GM18526 (cell line): ENCODE data around the gene OLFML2A.

Source experiments
- POLR2A ChIP-seq: IDR thresholded peaks from 3 replicates; pipeline ENCODE4 v1.6.1; 2011; ENCODE audit not compliant: insufficient read length; ENCODE audit errors: extremely low read depth

Gene OLFML2A

DNA sequence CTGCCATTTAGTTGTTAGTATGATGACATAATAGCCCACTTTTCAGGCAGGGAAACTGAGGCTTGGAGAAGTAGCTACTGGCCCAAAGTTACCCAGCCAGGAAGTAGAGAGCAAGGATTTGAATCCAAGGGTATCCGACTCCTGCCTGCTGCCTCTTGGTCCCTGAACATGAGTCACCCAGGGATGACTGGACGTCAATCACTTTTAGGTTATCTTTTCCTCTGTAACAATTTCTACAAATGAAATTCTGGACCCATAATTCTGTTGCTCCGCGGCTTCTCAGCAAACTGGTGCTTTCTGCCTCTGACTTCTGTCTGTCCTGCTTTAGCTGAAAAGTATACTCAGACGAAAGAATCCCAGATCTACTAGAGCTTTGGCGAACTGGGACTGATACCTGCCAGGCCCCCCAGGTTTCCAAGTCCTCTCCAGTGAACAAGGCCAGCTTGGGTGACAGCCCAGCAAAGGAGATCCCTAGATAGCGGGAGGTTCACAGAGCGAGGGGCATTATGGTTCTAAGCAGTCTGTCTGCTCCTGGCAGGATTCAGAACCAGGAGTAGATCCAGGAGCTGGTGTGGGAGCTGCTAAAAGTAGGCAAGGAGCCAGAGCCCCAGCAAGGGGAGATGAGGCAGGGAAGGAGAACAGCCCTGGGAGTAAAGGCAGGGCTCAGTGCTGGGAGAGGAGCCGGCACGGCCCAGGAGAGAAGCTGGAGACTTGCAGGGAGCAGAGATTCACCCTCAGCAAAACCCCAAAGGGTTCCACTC, 20.6 kb downstream of the OLFML2A start:
- no peak for TF ChIP-seq POLR2A

DNA sequence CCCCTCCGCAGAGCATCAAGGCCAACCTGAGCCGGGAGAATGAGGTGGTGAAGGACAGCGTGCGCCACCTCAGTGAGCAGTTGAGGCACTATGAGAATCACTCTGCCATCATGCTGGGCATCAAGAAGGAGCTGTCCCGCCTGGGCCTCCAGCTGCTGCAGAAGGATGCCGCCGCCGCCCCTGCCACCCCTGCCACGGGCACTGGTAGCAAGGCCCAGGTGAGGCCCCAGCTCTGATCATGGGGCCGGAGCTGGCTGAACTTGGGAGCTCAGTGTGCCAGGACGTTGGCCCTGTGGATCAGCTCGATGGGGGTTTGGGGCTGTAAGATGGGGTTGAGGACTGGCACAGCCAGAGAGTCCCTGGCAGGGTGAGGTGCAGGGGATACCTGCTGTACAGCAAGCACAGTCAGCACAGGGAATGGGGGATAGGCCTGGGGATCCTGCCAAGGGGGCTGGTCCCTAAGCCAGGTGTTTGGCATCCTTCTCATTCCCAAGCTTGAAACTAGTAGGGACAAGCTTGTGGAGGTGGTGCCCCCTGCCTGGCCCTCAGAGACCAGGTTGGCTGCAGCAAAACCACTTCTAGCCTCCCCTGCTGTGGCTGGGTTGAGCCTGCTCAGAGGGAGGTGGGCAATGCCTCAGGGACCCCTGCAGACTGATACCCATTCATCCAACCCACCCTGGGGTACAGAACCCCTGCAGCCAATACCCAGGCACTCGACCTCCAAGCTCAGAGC, 22.5 kb downstream of the OLFML2A start:
- TF ChIP-seq POLR2A: no peak

DNA sequence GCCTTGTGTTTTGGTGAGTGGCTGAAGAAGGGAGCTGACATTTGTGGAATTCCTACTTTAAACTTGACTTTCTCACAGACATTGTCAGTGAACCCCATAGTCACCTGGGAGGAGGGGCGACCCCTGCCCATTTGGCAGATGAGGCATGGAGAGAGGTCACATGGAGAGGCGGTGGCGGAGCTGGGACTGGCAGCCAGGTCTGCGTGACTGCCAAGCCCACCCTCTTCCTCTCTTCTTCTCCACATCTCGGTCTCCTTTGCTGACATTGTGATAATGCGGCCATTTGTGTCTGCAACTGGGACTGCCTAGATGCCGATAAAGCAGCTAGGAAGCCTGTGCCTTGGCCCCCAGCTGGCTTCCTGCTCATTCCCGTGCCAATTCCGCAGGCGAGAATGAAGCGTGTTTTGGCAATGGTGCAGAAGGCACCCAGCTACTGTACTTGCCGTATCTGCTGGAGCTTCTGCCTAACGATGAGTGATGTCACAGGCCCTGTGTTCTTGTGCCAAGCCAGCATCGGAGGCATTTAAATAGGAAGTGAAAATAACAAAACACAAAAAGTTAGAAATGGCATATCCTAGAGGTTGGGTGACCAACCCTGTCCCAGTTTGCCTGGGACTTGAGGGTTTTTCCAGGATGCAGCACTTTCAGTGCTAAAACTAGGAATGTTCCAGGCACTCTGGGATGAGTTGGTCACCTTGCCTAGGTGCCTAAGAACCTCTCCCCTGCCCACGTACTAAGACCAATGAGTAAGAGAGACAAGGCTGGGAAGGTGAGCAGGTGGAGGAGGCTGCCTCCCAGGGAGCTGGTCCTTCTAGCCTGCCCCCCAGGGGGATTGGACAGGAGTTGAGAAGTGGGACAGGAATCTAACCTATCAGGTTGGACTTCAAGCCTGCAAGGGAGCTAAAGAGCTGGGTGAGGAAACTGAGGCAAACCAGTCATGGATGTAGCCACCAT, 23.6 kb downstream of the OLFML2A start:
- TF ChIP-seq POLR2A: no peak

DNA sequence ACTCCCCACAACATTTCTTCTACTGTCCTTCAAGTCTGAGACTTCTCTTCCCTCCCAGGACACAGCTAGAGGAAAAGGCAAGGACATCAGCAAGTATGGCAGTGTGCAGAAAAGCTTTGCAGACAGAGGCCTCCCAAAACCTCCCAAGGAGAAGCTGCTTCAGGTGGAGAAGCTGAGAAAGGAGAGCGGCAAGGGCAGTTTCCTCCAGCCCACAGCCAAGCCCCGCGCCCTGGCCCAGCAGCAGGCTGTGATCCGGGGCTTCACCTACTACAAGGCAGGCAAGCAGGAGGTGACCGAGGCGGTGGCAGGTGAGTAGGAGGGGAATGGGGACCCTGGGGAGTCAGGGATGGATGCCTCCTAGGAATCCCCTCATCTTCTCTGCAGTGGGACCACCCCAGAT, 24.4 kb downstream of the OLFML2A start:
- no peak for TF ChIP-seq POLR2A

DNA sequence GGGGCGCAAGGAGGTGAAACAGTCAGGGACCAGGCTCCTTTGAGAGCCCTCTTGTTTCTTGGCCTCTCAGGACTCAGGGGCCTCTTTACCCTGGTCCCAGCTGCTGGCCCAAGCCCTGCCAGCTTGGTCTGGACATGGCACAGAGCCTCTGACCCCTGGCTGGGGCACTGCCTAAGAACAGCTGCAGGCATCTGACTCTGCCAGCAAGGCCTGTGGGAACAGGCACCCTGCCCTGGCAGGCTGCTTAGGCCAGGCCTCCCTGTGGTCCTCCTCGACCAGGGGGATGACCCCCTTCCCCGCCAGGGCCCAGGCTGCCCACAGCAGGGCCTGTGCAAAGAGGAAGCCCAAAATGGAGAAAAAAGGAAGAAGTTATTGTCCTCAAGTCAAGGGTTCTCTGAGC, 25.5 kb downstream of the OLFML2A start:
- no peak for TF ChIP-seq POLR2A

DNA sequence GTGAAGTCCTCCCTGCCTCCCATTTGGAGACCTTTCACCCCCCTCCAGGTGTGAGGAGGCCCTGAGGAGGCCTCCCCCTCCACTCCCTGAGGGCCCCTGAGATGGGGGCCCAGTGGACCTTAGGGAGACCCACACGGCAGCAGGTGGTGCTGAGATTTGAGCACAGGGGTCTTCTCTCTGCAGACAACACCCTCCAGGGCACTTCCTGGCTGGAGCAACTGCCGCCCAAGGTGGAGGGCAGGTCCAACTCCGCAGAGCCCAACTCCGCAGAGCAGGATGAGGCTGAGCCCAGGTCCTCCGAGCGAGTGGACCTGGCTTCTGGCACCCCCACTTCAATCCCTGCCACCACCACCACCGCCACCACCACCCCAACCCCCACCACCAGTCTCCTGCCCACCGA, 27.0 kb downstream of the OLFML2A start:
- TF ChIP-seq POLR2A: no peak

DNA sequence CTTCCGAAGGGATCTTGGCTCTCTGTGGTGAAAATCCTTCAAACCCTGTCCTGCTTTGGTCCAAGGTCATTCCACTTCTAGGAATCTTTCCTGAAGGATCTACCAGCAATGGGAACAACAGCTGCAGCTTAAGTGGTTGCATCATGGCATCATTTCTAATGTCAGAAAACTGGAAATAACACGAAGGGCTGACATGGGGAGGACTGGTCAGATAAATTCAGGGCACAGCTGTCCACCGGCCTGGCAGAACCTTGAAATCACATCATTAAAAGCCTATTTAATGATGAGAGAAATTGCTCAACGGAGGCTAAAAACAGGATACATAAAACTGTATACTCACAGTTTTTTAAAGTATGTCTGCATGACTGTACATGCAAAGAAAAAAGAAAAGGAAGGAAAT, 28.3 kb downstream of the OLFML2A start:
- no peak for TF ChIP-seq POLR2A

DNA sequence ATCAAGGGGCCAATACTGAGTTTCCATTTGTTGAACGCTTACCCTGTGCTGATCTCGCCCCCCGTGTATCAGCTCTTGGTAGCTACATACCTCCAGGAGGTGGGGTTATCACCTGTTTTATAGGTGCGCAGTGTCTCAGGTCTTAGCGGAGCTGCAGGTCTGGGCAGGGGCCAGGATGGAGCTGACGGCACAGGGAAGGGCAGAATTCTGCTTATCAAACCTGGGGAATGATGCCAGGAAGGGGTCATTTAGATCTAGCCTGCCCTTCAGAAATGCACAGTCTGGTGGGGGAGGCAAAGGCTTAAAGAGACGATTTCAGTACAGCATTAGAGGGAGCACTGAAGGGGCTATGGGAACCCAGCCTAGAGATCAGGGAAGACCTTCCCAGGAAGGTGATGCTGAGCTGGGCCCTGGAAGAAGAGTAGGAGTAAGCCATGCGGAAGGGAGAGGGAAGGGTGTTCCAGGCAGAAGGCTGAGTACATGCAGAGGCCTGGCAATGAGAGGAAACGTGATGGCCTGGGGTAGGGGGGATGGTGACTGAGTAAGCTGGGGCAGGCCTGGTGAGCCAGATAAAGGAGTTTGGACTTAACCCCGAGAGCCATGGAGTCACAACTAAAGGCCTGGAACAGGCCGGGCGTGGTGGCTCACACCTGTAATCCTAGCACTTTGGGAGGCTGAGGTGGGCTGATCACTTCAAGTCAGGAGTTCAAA, 31.5 kb downstream of the OLFML2A start:
- no peak for TF ChIP-seq POLR2A

DNA sequence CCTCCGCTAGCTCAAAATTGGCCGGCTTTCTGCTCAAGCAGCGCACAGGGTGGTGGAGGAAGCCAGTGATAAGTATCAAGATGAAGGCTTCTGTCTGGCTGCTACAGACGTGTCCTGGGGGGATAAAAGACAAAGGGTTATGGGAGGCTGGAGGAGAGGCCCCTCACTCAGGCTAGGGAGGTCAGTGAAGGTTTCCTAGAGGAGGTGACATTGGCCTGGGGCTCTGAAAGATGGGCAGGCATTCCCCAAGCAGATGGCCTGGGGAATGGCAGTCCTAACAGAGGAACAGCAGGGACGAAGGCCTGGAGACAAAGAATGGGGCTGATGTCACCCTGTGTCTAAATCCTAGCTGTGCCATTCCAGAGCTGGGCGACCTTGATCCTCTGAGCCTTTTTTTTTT, 32.3 kb downstream of the OLFML2A start:
- no peak for TF ChIP-seq POLR2A

DNA sequence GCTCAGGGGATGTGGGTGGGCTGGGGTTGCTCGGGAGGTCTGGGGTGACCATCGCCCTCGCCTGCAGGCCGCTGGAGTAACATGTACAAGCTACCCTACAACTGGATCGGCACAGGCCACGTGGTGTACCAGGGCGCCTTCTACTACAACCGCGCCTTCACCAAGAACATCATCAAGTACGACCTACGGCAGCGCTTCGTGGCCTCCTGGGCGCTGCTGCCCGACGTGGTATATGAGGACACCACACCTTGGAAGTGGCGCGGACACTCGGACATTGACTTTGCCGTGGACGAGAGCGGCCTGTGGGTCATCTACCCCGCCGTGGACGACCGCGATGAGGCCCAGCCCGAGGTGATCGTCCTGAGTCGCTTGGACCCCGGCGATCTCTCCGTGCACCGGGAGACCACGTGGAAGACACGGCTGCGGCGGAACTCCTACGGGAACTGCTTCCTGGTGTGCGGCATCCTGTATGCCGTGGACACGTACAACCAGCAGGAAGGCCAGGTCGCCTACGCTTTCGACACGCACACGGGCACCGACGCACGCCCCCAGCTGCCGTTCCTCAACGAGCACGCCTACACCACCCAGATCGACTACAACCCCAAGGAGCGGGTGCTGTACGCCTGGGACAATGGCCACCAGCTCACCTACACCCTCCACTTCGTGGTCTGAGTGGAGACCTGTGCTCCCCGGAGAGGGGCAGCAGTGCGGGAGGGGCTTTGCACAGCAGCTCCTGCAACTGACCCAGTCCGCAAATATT, 33.0 kb downstream of the OLFML2A start:
- no peak for TF ChIP-seq POLR2A

DNA sequence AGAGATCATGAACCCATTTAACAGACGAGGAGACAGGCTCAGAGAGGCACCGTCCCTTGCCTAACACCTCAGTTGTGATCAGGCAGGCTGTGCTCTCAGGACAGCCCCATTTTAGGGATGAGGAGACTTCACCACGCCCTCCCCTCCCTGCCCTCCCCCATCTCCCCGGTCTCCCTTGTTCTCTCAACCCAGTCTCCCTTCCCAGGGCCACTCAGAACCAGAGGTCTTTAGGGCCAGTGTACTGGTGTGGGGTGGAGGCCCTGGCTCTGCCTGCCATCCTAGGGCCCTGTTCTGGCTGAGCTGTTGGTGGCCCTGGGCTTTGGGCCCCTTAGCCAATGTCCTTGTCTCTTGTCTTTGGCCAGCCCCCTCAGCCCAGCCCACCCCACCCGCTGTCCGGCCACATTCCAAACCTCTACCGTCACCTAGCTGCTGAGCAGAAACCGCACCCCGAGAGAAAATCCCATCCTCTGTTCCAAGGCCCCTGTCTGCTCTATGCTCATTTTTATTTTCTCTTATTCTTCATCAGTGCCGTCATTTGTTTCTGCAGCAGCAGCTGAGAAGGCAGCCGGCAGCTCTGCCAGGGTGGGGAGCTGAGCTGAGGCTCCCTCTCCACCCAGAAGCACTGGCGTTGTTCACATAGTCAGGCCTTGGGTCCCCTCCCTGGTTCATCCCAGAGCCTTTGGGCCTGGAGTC, 33.9 kb downstream of the OLFML2A start:
- TF ChIP-seq POLR2A: no peak

DNA sequence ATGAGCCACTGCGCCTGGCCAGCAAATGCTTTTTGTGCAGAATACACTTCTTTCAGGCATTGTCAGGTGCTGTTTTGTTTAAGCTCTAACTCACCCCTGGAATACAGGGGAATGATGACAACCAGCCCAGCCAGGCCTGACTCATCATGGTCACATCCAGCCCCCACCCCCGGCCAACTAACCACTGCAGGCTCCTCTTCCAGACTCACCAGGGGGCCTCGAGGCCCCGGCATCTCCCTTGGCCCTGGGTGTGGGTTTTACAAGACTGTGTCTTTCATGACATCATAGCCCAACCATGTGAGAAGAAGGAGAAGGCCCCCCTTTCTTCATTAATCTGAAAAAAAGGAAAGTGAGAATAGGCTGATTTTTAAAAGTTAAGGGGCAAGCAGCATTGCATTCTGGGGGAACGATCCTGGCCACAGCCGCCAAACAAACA, 35.5 kb downstream of the OLFML2A start:
- TF ChIP-seq POLR2A: no peak

DNA sequence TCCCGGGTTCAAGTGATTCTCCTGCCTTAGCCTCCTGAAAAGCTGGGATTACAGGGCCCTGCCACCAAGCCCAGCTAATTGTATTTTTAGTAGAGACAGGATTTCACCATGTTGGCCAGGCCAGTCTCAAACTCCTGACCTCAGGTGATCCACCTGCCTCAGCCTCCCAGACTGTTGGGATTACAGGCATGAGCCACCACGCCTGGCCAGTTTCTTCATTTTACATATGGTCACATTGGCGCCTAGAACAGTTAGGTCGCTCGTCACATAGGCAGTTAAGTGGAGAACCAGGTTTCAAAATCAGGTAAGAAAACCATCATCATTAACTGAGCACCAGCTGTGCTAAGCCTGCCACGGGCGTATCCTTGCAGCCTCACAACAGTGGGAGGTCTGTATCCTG, 36.1 kb downstream of the OLFML2A start:
- no peak for TF ChIP-seq POLR2A
